K562 (cell line): Measurements from ENCODE around the gene CSF3. TPM values are rescaled to one million over a fixed set of nuclear protein-coding genes. Genes with fewer than 3 reads are reported as not detected.

ENCODE experiments used
- BHLHE40 ChIP-seq: IDR thresholded peaks from 2 replicates; pipeline ENCODE4 v1.6.1; 2011; ENCODE audit warnings: low read length, improper control_type of control experiment
- BRD4 ChIP-seq: fragments of 200-600 bp; sonication (generic); IDR thresholded peaks from 2 replicates; pipeline ENCODE4 v1.6.1; 2017; ENCODE audit warnings: inconsistent platforms
- EGR1 ChIP-seq: fragments of 450-650 bp; conservative IDR thresholded peaks from 2 replicates; pipeline ENCODE4 v1.6.1; 2017; ENCODE audit warnings: mild to moderate bottlenecking
- PRMT5 ChIP-seq: sonication (generic); formaldehyde crosslinking; IDR thresholded peaks from 2 replicates; pipeline ENCODE4 v1.5.0; 2020; ENCODE audit warnings: missing genetic modification reagents
- ZNF316 ChIP-seq: fragments of 450-650 bp; IDR thresholded peaks from 2 replicates; pipeline ENCODE4 v1.6.1; 2016
- polyA plus RNA-seq, 8 experiments: library from polyadenylated mRNA; depleted of rRNA in 4 of 8; stranded (reverse) in 5 of 8; unstranded in 3 of 8; fragments of >200 nt; fragmentation: Nextera tagmentation in 2 of 8; fragmentation: Illumina TruSeq in 1 of 8; extraction: Ambion mirVana in 2 of 8; extraction: Trizol in 1 of 8; gene quantifications; 2 replicates each; pipeline versions ENCODE4 v1.2.1 to v1.2.3, GENCODE V29; 2011 to 2014; ENCODE audit warnings: inconsistent platforms in 1 of 8, missing spikeins in 1 of 8
- total RNA-seq, 7 experiments: library from RNA; depleted of rRNA in 6 of 7; stranded (reverse); fragments of >200 nt in 6 of 7; fragmentation: Illumina TruSeq in 2 of 7; extraction: Trizol in 2 of 7; gene quantifications; 2 replicates each; pipeline versions ENCODE4 v1.2.1 to v1.2.3, GENCODE V29; 2011 to 2021; ENCODE audit warnings: low replicate concordance in 1 of 7
- TF ChIP-seq, protein P1 (sequence below), 2 experiments: IDR thresholded peaks in 1 of 2; conservative IDR thresholded peaks in 1 of 2; 2 replicates each; pipeline ENCODE4 v1.6.1; 2016; ENCODE audit warnings: low read depth in 2 of 2, mild to moderate bottlenecking in 1 of 2, missing compliant biosample characterization in 1 of 2, missing genetic modification characterization in 1 of 2, moderate library complexity in 1 of 2

Gene CSF3
- total and polyA plus RNA-seq, 9 of the 15 experiments (the other 6 are each of a cell fraction or from before 2014, with no cell fraction given): 0.19 TPM; not detected in 8

GRCh38 chr17:40063901-40064531 is 48.8 kb downstream of the CSF3 start (continued):
- TF ChIP-seq, protein P1, sequence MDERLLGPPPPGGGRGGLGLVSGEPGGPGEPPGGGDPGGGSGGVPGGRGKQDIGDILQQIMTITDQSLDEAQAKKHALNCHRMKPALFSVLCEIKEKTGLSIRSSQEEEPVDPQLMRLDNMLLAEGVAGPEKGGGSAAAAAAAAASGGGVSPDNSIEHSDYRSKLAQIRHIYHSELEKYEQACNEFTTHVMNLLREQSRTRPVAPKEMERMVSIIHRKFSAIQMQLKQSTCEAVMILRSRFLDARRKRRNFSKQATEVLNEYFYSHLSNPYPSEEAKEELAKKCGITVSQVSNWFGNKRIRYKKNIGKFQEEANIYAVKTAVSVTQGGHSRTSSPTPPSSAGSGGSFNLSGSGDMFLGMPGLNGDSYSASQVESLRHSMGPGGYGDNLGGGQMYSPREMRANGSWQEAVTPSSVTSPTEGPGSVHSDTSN (CRISPR knock-in tag; IDR thresholded peaks at IDR 0.05; ENCODE audit: low read depth): no peak
- TF ChIP-seq, protein P1 (tag; conservative IDR thresholded peaks at IDR 0.05; ENCODE audit: low read depth): peak; percentile 32; the same call in 1 of the 2 replicates
- TF ChIP-seq EGR1: no peak
- TF ChIP-seq PRMT5 (CRISPR knock-in tag): no peak
- peak; percentile 69 for TF ChIP-seq BHLHE40
- TF ChIP-seq ZNF316: no peak
- TF ChIP-seq BRD4: no peak
- TF ChIP-seq, all 486 proteins: peak for 18
